Gastrocnemius medialis (tissue), 4 donors: Measurements from ENCODE around the gene PRKACA.

Source experiments
- CTCF ChIP-seq, 5 experiments: fragments of 450-650 bp in 3 of 5; fragments of 200-600 bp in 2 of 5; sonication (generic) in 2 of 5; IDR thresholded peaks in 4 of 5; conservative IDR thresholded peaks in 1 of 5; 1 replicate in 4 of 5; 2 replicates in 1 of 5; pipeline ENCODE4 v1.5.1; 2016 to 2019; ENCODE audit warnings: antibody characterized with exemption in 5 of 5, mild to moderate bottlenecking in 3 of 5, moderate library complexity in 3 of 5
- POLR2A ChIP-seq, 2 donors: fragments of 450-650 bp; IDR thresholded peaks; one replicate each; pipeline ENCODE4 v1.6.1; 2017; ENCODE audit warnings: antibody characterized with exemption in 2 of 2, mild to moderate bottlenecking in 2 of 2, moderate library complexity in 2 of 2

- TF ChIP-seq POLR2A (IDR thresholded peaks at IDR 0.05) (no peak), CTCF (IDR thresholded peaks at IDR 0.05 in 4 of 5, conservative IDR thresholded peaks at IDR 0.05 in 1 of 5) (no peak)
These were observed 1.8 kb downstream of the PRKACA start for GRCh38 chr19:14115756-14116155.
